GM21390 (cell line): ENCODE data around the gene ORMDL3.
"Not testable (repeated sequence)": the region's sequence is repeated elsewhere in the genome, so short reads cannot be mapped to it uniquely, and the experiment has no call there.

Experiments
- ATAC-seq: cut with Tn5 transposase; IDR thresholded peaks from one replicate; pipeline ENCODE4 v1.9.1; 2021; ENCODE audit not compliant: unreplicated experiment

Gene ORMDL3

DNA sequence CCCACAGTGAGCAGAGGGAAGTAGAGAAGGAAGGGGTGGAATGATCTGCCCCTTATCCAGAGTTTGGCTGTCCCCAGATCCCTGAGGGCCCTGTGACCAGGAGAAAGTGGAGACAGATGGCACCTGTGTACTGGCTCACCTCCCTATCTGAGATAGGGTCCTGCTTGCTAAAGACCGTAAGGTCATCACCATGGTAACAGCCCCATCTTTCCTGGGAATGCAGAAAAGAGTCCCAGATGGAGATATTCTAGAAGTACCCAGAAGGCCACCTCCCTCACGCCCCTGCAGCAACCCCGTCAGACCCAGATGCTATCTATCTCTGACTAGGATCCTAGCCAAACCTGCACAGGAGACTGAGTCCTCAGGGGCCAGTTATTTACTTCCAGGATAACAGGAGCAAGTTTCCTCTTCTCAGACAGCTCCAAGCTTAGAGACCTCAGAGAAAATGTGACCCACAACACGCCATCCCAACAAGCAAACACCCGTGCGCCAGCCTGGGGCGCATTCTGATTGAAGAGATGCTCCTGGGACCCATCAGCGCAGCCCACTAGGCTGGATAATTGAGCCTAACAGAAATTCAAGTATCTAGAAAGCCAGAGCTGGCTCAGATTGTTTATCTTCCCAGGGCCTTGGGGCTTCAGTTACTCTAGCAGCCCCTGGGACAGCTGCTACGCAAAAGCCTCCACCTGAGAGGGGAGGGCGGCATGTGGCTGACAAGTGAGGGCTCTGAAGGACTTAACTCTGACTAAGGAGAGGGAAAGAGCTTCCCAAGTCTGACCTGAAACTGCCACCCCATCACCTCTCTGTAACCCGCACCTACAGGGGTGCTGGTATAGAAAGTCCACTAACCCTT lies 1.9 kb downstream of the ORMDL3 start:
- no peak for ATAC-seq

DNA sequence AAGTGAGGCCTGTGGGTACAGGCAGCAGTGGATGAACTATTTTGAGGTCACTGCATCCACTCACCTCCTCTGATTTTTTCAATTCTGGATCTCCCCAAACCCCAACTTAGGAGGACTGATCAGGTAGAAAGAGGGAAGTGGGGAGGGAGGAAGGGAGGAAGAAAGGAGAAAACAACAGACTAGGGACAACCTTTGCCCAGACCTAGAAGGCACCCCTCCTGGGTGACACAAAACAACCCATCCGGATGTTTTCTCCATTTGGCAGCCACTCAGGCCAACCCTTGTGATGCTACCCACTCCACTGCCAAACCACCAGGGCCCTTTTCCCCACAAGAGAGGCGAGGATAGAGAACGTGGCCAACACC lies 2.7 kb downstream of the ORMDL3 start:
- ATAC-seq, result no peak

DNA sequence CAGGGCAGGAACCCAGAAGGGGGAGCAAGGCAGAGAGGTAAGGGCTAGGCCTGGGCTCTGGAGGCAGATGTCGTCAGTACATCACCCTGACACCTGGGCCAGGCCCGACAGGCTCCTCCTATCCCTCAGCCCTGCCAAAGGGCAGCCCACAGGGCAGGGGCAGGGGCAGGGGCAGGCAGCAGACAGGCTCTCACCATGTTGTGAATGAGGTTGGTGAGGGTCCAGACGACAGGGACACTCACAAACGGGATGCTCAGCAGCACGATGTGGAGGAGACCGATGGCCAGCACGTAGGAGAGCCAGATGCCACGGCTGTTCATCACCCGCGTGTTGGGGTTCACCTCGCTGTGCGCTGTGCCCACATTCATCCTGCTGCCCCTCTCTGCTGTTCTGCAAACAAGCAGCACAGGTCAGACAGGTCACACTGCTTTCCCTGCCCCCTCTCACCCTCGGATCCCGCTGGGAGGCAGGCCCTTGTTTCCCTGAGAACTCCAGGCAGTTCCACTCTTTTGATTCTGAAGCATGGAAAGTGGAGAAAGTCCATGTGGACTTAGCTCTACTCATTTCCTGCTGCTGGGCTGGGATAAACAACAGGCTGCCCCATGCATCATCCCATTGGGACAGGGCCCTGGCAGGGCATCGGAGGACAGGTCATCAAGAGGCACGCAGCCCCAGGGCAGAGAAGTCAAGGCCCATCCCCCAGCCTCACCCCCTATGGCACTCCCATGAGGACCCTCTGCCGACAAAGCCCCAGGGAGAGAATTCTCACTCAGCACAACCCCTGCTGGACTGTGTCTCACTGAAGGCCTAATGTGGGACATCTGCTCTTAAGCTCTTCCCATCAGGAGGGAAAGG lies 3.3 kb downstream of the ORMDL3 start:
- no peak for ATAC-seq

DNA sequence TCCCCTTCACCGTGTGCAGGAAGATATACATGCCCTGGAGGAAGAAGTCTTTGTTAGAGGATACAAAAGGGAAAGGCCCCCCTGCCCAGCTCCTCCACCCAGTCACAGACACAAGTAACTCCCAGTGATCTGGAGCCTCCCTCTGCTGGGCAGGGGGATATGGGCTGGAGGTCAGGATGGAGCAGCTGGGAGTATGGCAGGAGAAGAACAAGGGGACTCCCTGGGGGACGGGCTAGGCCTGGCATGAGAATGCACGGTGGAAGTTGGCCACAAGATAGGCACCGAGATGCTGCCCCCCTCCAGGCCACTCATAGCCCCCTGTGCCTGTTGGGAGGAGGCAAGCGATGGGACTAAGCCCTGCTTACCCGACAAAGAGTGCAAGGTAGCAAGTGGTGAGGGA lies 4.2 kb downstream of the ORMDL3 start:
- ATAC-seq, result no peak

DNA sequence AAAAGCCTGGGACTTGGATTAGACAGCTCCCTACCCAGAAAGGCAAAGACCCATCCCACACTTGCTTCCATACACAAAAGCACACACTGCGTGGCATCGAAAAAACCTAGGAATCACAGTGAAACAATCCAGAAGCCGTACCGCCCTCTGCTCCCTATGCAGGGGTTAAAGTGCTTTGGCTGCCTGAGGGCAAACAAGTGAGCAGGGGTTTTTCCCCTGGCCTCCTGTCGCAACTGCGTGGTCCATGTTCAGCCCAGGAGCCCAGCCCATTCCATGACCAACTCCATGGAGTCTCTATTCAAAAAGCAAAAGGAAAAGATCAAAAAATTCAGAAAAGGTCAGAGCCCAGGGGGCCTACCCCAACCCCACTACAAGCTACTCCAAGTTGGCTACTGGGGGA lies 5.4 kb downstream of the ORMDL3 start:
- no peak for ATAC-seq

DNA sequence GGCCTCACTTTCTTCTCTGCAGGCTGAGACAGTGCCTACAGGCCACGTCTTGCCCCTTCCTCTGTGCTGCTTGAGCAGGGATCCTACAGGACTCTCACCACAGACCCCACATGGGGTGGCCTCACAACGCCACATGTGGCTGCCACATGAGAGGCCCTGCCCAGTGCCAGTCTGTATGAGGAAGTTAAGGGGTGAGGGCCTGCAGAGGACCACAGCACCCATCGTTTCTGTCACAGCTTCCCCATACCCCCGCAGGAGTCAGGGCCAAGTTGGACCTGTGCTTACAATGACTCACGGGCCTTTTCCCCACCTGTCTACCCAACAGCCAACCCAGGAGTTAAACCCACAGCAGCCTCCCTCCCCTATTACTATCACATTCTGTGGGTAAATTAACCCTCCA lies 6.1 kb downstream of the ORMDL3 start:
- ATAC-seq, result no peak

DNA sequence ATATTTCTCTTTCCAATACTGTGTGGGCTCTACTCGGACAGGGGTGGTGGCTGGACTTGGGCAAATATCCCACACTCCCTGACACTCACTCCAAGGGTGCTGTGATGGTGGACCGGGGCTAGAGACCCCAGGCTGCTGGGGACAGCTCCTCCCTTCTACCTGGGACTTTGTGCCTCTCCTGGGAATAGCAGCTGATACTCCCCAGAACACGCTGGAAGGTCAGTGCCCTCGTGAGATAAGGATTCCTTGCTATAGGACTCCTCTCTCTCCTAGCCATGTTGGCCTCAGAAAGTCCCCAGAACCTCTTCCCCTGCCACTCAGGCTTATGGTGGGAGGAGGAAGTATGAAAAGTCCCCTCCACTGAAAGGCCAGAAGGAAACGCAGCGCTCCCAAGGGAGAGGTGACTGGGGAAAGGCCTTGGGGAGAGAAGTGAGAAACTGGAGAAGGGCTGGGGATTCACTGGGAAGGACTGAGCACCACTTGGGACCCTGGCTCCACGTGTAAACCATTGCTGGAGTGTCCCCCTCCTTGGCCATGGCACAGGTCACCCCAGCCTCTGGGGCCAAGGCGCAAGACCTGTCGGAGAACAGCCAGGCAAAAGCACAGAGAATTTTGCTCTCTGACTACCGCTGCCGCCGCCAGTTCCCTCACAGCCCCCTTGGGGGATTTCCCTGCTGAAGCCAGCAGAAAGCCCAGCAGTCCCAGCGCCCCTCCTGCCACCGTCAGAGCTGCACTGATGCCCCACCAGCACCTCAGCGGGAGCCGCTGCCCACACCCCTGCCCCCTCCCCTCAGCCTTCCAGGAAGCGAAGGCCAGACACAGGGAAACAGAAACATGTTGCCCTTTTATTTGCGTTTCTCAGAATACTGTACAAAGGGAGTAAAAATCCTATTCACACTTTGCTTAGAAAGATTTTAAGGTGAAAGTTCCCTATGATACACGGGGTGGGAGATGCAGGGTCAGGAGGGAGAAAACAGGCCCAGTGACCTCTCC lies 6.9 kb downstream of the ORMDL3 start:
- ATAC-seq, result no peak

DNA sequence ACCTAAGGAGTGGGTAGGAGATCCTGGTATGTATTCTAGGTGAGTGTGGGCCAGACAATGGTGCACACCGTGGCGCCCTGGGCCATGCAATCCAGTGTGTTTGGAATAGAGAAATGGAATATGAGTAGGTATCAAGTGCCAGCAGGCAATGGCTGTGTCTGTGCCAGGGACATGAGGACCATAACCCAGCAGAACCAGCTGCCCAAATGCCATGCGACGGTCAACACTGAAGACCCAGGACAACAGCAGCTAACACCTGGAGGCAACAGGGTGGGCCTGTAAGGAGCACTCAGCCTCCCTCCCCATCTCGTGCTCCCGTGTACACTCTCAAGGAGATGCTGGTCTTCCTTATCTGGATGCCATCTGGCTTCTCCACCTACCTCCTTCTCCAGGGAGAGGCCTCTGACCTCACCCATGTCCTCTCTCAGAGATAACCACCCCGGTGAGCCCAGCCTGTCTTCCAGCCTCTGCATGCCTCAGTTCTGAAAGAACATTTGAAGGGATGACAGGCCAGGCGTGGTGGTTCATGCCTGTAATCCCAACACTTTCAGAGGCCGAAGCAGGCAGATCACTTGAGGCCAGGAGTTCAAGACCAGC lies 8.2 kb downstream of the ORMDL3 start:
- no peak for ATAC-seq

DNA sequence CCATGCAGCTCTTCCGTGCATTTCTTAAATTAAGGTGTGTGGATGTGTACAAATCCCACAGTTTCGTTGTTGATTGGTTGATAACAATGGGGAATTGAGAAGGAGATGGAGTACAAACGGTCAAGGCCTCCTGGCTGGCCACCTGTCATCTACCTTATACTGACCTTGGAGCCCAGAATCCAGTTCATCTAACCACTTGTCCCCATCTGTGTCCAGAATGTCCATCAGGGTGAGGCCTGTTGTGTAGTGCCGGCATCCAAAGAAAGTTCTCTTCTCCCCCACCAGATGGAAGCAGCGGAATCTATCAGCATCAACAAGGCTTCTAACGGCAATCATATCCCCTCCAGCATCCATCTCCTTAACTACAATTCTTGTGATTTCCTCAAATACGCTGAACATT lies 10.5 kb downstream of the ORMDL3 start:
- no peak for ATAC-seq

DNA sequence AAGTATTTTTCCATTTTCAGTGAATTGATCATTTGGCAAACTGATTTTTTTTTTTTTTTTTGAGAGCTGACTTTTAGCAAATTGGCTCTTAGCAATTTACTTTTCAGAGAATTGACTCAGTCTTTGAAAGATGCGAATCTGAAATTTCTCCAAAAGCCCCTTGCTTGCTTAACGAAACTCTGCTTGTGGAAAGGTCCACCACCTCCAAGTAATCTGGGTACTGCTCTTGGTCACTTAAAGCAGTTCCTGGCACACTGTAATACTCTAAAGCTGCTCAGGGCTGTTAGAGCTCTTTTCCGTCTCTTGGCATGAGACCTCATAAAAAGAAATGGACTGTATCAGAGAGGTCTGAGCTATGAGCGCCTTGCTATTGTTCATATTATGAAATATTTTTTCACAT lies 11.8 kb downstream of the ORMDL3 start:
- ATAC-seq, result no peak

DNA sequence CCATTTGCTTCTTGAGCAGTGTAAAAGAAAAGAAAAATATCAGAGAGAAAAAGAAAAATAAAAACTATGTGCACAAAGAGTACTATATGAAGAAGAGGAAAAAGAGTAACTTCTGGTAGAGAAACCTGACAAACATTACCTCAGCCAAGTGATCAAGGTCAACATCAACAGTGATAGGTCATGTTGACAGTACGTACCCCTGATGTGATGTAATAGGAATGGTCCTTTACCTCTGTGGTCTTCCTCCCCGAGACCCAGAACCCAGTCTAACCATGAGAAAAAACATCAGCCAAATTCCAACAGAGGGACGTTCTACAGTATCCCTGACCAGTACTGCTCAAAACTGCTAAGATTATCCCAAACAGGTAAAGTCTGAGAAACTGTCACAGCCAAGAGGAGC lies 13.4 kb downstream of the ORMDL3 start:
- ATAC-seq, result no peak

DNA sequence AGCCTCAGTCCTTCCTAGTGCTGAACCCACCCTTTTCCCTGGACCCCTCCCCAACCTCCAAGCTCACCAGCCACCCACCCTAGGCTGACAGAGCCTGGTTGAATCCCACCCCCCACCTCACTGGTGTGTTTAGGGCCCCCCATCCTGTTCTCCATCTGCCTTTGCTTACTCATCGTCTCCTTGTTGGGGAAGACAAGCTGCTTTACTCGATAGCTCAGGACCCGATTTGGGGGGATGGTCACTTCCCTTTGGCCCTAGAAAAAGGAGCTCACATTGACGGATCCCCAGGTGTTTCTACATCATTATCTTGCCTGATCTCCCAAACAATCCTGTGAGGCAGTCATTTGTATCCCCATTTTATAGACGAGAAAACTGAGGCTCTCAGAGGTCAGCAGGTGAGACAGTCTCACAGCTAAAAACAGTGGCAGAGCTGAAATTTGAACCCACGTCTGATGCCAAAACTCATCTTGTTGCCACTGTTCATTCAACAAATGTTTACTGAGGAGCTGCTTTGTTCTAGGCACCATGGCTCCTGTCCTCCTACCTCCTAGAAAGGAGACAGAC lies 18.5 kb downstream of the ORMDL3 start:
- ATAC-seq, result no peak

DNA sequence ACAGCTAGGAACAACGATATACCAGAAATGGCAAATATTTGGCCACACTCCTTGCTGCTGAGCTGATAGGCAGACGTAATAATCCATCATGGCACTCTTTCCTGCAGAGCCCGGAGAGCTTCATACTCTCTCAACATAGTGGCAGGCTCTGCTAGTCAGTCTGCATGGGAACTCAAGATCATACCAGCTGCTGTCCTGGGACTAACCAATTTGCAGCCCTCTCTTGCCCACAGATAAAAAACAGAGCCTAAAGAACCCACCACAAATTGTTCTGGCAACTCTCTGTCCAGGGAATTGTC lies 22.5 kb downstream of the ORMDL3 start:
- no peak for ATAC-seq

DNA sequence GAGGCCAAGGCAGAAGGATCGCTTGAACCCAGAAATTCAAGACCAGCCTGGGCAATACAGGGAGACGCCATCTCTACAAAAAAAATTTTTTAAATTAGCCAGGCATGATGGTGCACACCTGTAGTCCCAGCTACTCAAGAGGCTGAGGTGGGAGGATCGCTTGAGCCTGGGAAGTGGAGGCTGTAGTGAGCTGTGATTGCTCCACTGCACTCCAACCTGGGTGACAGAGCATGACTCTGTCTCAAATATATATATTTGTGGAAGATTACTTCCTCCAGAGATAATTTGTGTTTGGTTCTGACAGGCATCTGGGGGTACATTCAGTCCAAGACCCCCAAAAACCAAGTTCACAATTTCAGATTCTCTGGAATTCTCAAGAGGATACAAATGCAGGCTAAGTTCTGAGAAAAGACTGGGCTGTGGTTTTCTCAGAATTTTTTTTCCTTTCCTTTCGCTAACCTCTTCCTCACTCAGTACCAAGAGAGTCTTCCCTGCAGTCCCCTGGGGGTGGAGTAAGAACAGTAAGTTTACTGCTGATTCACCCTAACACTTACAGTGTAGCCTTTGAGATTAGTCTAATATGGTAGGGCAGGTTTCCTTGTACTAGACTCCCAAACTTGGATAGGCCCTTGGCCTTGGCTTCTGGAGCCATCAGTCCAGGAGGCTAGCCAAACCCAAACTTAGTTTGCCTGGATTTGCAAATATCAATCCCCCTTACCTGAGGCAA lies 24.1 kb downstream of the ORMDL3 start:
- no peak for ATAC-seq

DNA sequence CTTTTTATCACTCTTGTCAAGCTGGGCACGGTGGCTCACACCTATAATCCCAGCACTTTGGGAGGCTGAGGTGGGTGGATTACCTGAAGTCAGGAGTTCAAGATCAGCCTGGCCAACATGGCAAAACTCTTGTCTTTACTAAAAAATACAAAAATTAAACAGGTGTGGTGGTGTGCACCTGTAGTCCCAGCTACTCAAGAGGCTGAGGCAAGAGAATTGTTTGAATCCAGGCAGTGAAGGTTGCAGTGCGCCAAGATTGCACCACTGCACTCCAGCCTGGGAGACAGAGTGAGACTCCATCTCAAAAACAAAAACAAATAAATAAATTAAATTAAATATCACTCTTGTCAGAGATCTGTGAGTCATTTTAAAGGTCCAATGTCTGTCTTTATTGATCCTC lies 25.4 kb downstream of the ORMDL3 start:
- not testable (repeated sequence) for ATAC-seq

DNA sequence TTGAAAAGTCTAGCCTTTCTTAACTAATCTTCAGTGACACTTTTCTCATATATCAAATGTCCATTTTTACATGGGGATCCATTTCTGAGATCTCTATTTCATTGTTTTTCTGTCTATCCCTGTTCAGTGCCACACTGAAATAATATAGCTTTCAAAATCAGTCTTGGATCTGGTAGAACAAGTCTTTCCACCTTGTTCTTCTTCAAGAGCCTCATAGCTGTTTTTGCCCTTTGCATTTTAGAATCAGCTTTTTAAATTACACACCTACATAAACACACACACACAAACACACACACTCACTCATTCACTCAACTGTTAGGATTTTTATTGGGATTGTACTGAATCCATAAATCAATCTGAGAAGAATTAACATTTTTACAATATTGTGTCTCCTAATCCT lies 28.2 kb downstream of the ORMDL3 start:
- ATAC-seq, result no peak

DNA sequence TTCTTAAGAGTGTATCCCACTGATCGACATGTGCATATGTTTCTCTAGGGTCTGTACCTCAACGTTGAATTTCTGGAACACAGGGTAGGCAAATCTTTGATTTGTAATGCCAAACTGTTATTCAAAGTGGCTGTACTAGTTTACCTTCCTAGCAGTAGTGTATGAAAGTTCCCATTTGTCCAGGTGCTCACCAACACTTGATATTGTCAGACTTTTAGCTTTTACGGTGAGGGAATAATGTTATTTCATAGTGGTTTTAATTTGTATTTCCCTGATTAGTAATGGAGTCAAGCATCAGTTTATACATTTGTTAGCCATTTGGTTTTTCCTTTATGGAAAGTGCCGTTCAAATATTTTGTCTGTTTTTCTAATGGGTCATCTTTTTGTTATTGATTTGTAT lies 29.3 kb downstream of the ORMDL3 start:
- no peak for ATAC-seq

DNA sequence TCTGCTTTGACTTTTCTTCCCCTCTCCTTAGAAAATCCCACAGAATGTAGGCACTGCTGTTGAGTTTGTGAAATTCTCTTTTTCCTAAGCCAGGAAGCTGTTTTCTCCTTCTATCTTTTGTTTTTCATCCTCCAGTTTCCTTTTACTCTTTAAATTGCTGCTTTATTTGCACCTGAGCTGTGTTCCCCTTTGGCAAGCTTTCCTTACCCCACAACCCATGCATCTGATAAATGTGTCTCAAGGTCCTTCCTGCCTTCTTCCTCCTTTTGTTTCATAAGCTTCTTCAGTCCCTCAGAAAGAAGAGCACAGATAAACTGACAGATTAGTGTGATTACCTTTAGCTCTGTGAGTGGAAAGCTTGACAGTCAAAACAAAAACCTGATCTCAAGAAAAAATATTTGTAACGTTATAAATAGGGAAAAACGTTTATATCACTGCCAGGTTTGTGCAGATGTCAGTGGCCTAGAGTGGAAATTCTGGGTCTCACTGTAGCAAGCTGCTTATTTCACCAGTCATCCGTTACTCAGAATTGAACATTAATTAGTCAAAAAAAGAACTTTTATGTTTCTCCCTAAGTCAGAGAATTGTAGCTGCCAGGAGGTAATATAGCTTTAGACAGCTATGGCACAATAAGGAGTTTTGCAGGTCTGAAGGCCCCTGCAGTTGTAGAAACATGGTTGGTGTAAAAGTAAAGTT lies 32.6 kb downstream of the ORMDL3 start:
- no peak for ATAC-seq

DNA sequence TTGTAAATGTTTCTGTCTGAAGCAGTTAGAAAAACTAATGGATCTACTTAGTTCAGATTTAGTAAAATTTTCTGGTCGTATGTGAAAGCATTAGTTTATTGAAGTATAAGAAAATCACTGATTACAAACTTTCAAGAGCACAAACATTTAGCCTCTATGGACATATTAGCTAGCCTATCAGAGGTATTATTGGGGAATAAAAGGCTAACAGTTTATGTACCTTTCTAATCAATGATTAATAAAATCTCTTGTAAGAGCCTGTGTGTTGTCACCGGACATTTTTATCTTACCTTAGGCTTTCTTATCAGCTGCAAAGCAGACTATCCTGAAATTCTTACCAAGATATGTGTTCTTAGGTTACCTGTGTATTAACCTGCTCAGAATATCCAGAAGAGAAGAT lies 38.2 kb downstream of the ORMDL3 start:
- ATAC-seq, result no peak
